Mucosa of gallbladder (tissue), 1 donor: ENCODE results near the gene CEP95. TPM values are rescaled to one million over a fixed set of nuclear protein-coding genes. Genes with fewer than 3 reads are reported as not detected.

ENCODE experiments used
- DNase-seq: peaks from one replicate; pipeline ENCODE4 v3.0.0-alpha.2; 2020; ENCODE audit warnings: low spot score
- total RNA-seq: library from RNA; stranded (reverse); gene quantifications from one replicate; pipeline ENCODE4 v1.2.1, GENCODE V29; 2021
- donor health status: DM: no; HTN: no; CAD: no.

CEP95 gene
- total RNA-seq, 1 donor from 2014 or later, result 29.7 TPM

GRCh38 chr17:64515829-64516228, 9.1 kb downstream of the CEP95 start:
- DNase-seq, result no peak

- no peak for DNase-seq
These were observed 12.8 kb downstream of the CEP95 start for GRCh38 chr17:64519601-64520000.

- DNase-seq, result no peak
These were observed 13.6 kb downstream of the CEP95 start for GRCh38 chr17:64520359-64520758.

GRCh38 chr17:64527914-64528313, 21.1 kb downstream of the CEP95 start:
- no peak for DNase-seq

- DNase-seq, result no peak
These were observed 22.4 kb downstream of the CEP95 start for GRCh38 chr17:64529221-64529620.

GRCh38 chr17:64531955-64532371, 25.2 kb downstream of the CEP95 start:
- DNase-seq, result no peak

GRCh38 chr17:64532409-64532808, 25.6 kb downstream of the CEP95 start:
- DNase-seq, result no peak

- no peak for DNase-seq
These were observed 27.0 kb downstream of the CEP95 start for GRCh38 chr17:64533784-64534183.

- DNase-seq, result no peak
These were observed 27.4 kb downstream of the CEP95 start for GRCh38 chr17:64534187-64534586.

GRCh38 chr17:64535357-64535756, 28.6 kb downstream of the CEP95 start:
- no peak for DNase-seq

- no peak for DNase-seq
These were observed 30.1 kb downstream of the CEP95 start for GRCh38 chr17:64536913-64537312.

- DNase-seq, result no peak
These were observed 30.7 kb downstream of the CEP95 start for GRCh38 chr17:64537488-64537887.

GRCh38 chr17:64538508-64539130, 31.8 kb downstream of the CEP95 start:
- no peak for DNase-seq

- no peak for DNase-seq
These were observed 33.5 kb downstream of the CEP95 start for GRCh38 chr17:64540118-64540776.

- no peak for DNase-seq
These were observed 38.0 kb downstream of the CEP95 start for GRCh38 chr17:64544742-64545141.

- no peak for DNase-seq
These were observed 39.9 kb downstream of the CEP95 start for GRCh38 chr17:64546716-64547115.

GRCh38 chr17:64547319-64547718, 40.5 kb downstream of the CEP95 start:
- no peak for DNase-seq

- DNase-seq, result no peak
These were observed 44.7 kb downstream of the CEP95 start for GRCh38 chr17:64551461-64551860.

GRCh38 chr17:64554028-64554637, 47.4 kb downstream of the CEP95 start:
- DNase-seq, result no peak

GRCh38 chr17:64555281-64555680, 48.5 kb downstream of the CEP95 start:
- no peak for DNase-seq

- DNase-seq, result no peak
These were observed 57.3 kb downstream of the CEP95 start for GRCh38 chr17:64564098-64564497.

- DNase-seq, result no peak
These were observed 58.8 kb downstream of the CEP95 start for GRCh38 chr17:64565563-64565962.

- DNase-seq, result no peak
These were observed 65.0 kb downstream of the CEP95 start for GRCh38 chr17:64571746-64572145.
